ENCODE results near the gene ADAMTS19. TPM values are rescaled to one million over a fixed set of nuclear protein-coding genes. Genes with fewer than 3 reads are reported as not detected.
A peak's percentile ranks its signal among the peaks of the same experiment; 100 is the strongest.

Gene ADAMTS19
- total RNA-seq, 1 donor from 2014 or later = 106 TPM

DNA sequence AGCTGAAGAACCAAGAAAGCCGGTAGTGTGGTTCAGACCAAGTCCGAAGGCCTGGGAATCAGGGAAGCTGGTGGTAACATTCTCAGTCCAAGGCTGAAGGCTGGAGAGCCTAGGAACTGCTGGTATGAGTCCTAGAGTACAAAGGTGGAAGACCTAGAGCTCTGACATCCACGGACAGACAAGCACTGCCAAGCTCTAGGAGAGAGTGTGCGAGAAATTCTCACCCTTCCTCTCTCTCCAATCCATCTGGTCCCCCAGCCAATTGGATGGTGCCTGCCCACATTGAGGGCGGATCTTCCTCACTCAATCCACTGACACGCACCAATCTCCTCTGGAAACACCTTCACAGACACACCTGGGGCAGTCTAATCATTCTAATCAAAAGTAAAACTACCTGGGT lies 19.7 kb upstream of the ADAMTS19 start:
- no peaks in the 10 kb centered on the region for H3K27me3 ChIP-seq (ENCODE audit: control insufficient read depth in 3 of 3, insufficient read depth in 3 of 3, low read length in 3 of 3)
- H3K36me3 ChIP-seq (ENCODE audit: control insufficient read depth in 3 of 3, insufficient read depth in 3 of 3, low read length in 3 of 3) = no peaks in the 10 kb centered on the region
- no peaks in the 10 kb centered on the region for H3K4me1 ChIP-seq (ENCODE audit: control insufficient read depth in 3 of 3, insufficient read depth in 3 of 3, low read length in 3 of 3)
- H3K27ac ChIP-seq (ENCODE audit: low read depth, low read length) = no peak overlapping the region
- H3K9ac ChIP-seq (ENCODE audit: low read depth in 1 of 3, low read length in 3 of 3) = no peak overlapping the region
- H3K9me3 ChIP-seq (ENCODE audit: control insufficient read depth in 3 of 3, low read length in 3 of 3) = no peaks in the 10 kb centered on the region
- H3K4me3 ChIP-seq (ENCODE audit: low read length in 3 of 3) = no peak overlapping the region

DNA sequence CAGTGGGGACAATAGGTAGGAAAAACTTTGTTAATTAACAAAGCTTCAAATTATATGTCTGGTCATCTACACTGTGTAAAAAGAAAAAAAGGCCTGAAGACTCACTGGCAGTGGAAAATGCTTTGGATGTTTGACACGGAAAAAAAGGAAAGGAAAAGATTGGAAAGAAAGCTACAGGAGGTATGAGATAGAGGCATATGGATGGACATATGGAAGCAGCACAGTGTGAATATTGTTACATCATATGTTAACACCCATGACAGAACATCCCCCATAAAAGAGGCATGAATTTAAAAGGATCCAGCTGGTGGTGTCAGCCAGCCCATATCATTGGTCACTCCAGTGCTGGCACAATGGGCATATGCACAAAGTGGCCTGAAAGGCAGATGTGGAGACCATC lies 19.0 kb upstream of the ADAMTS19 start:
- Histone ChIP-seq H3K27me3 (ENCODE audit: control insufficient read depth in 3 of 3, insufficient read depth in 3 of 3, low read length in 3 of 3) (no peaks in the 10 kb centered on the region), H3K4me1 (ENCODE audit: control insufficient read depth in 3 of 3, insufficient read depth in 3 of 3, low read length in 3 of 3) (no peaks in the 10 kb centered on the region), H3K36me3 (ENCODE audit: control insufficient read depth in 3 of 3, insufficient read depth in 3 of 3, low read length in 3 of 3) (no peaks in the 10 kb centered on the region), H3K4me3 (ENCODE audit: low read length in 3 of 3) (no peak overlapping the region), H3K27ac (ENCODE audit: low read depth, low read length) (no peak overlapping the region), H3K9ac (ENCODE audit: low read depth in 1 of 3, low read length in 3 of 3) (no peak overlapping the region), H3K9me3 (ENCODE audit: control insufficient read depth in 3 of 3, low read length in 3 of 3) (no peaks in the 10 kb centered on the region)

DNA sequence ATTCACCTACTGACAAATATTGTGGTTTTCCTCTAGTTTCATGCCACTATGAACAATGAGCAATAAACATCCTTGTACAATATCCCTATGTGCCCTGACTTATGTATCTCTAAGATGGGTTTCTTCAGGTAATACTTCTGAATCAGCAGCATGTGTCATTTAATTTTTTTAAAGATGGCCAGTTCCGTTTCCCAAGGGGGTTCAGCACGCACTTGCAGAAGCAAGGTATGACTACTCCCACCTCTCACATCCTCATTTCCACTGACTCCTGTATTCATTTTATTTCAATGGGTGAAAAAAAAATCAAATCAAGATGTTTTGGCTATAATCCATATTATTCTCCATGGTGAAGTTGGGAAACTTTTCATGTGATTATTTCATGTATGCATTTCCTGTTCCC lies 14.7 kb upstream of the ADAMTS19 start:
- H3K27me3 ChIP-seq (ENCODE audit: control insufficient read depth in 3 of 3, insufficient read depth in 3 of 3, low read length in 3 of 3) = no peaks in the 10 kb centered on the region
- no peaks in the 10 kb centered on the region for H3K9me3 ChIP-seq (ENCODE audit: control insufficient read depth in 3 of 3, low read length in 3 of 3)
- no peak overlapping the region for H3K4me3 ChIP-seq (ENCODE audit: low read length in 3 of 3)
- no peak overlapping the region for H3K9ac ChIP-seq (ENCODE audit: low read depth in 1 of 3, low read length in 3 of 3)
- H3K27ac ChIP-seq (ENCODE audit: low read depth, low read length) = no peak overlapping the region
- H3K4me1 ChIP-seq (ENCODE audit: control insufficient read depth in 3 of 3, insufficient read depth in 3 of 3, low read length in 3 of 3) = no peaks in the 10 kb centered on the region
- H3K36me3 ChIP-seq (ENCODE audit: control insufficient read depth in 3 of 3, insufficient read depth in 3 of 3, low read length in 3 of 3) = no peaks in the 10 kb centered on the region

DNA sequence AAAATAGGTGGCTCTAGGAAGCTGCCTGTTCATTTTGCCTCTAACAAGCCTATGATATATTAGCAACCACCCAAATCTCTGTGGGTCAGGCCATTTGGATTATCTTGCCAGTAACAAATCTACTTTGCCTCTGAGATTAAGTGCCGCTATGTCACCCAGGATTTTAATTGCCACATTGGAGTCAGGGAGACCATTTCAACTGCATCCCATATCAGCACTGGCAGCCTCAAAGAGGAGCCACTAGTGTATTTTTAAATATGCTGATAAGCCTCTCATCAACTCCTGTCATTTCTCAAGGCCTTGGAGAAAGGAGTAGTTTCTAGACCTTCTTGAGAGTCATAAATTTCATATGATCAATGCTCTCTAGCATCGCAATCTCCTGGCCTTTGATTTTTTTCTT lies 12.1 kb upstream of the ADAMTS19 start:
- no peaks in the 10 kb centered on the region for H3K27me3 ChIP-seq (ENCODE audit: control insufficient read depth in 3 of 3, insufficient read depth in 3 of 3, low read length in 3 of 3)
- H3K4me1 ChIP-seq (ENCODE audit: control insufficient read depth in 3 of 3, insufficient read depth in 3 of 3, low read length in 3 of 3) = no peaks in the 10 kb centered on the region
- H3K9me3 ChIP-seq (ENCODE audit: control insufficient read depth in 3 of 3, low read length in 3 of 3) = no peaks in the 10 kb centered on the region
- H3K9ac ChIP-seq (ENCODE audit: low read depth in 1 of 3, low read length in 3 of 3) = no peak overlapping the region
- H3K4me3 ChIP-seq (ENCODE audit: low read length in 3 of 3) = no peak overlapping the region
- no peak overlapping the region for H3K27ac ChIP-seq (ENCODE audit: low read depth, low read length)
- no peaks in the 10 kb centered on the region for H3K36me3 ChIP-seq (ENCODE audit: control insufficient read depth in 3 of 3, insufficient read depth in 3 of 3, low read length in 3 of 3)

DNA sequence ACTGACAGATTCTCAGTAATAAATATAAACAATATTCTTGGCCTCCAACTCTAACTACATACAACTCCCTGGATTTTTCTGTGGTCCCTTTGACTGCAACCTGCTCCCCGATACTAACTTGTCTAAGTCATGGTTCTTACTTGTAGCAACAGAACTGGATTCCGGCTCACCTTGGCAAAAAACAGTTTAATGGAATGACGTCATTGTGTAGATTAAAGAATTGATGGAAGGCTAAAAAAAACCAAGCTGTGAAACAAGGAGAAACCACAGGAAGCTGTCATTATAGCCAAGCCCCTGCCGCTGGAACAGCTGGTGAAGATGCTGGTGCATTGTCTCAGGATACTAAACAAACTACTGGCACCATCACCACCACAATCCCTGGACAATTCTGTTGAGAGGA lies 11.4 kb upstream of the ADAMTS19 start:
- no peaks in the 10 kb centered on the region for H3K36me3 ChIP-seq (ENCODE audit: control insufficient read depth in 3 of 3, insufficient read depth in 3 of 3, low read length in 3 of 3)
- no peaks in the 10 kb centered on the region for H3K27me3 ChIP-seq (ENCODE audit: control insufficient read depth in 3 of 3, insufficient read depth in 3 of 3, low read length in 3 of 3)
- H3K27ac ChIP-seq (ENCODE audit: low read depth, low read length) = no peak overlapping the region
- no peak overlapping the region for H3K9ac ChIP-seq (ENCODE audit: low read depth in 1 of 3, low read length in 3 of 3)
- no peaks in the 10 kb centered on the region for H3K9me3 ChIP-seq (ENCODE audit: control insufficient read depth in 3 of 3, low read length in 3 of 3)
- H3K4me3 ChIP-seq (ENCODE audit: low read length in 3 of 3) = no peak overlapping the region
- H3K4me1 ChIP-seq (ENCODE audit: control insufficient read depth in 3 of 3, insufficient read depth in 3 of 3, low read length in 3 of 3) = no peaks in the 10 kb centered on the region

DNA sequence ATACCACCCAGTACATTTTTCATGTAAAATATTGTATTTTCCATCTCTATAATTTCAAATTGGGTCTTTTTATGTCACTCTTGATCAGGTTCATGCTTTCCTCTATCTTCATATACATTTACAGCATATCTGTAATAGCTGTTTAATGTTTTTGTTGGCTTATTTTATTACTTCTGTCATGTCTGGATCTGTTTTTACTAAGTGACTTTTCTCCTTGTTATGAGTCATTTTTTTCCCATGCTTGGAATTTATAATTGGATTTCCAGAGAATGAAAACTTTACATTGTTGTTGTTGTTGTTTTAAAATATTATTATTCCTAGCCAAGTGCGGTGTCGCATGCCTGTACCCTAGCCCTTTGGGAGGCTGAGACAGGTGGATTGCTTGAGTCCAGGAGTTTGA lies 5.6 kb upstream of the ADAMTS19 start:
- Histone ChIP-seq H3K27ac (ENCODE audit: low read depth, low read length) (no peak overlapping the region), H3K4me1 (ENCODE audit: control insufficient read depth in 3 of 3, insufficient read depth in 3 of 3, low read length in 3 of 3) (peaks cover 0 to 2% (median 0%) of the 10 kb centered on the region in 3 donors), H3K9me3 (ENCODE audit: control insufficient read depth in 3 of 3, low read length in 3 of 3) (no peaks in the 10 kb centered on the region), H3K4me3 (ENCODE audit: low read length in 3 of 3) (no peak overlapping the region), H3K9ac (ENCODE audit: low read depth in 1 of 3, low read length in 3 of 3) (no peak overlapping the region), H3K36me3 (ENCODE audit: control insufficient read depth in 3 of 3, insufficient read depth in 3 of 3, low read length in 3 of 3) (no peaks in the 10 kb centered on the region), H3K27me3 (ENCODE audit: control insufficient read depth in 3 of 3, insufficient read depth in 3 of 3, low read length in 3 of 3) (peaks cover 0 to 3% (median 0%) of the 10 kb centered on the region in 3 donors)

DNA sequence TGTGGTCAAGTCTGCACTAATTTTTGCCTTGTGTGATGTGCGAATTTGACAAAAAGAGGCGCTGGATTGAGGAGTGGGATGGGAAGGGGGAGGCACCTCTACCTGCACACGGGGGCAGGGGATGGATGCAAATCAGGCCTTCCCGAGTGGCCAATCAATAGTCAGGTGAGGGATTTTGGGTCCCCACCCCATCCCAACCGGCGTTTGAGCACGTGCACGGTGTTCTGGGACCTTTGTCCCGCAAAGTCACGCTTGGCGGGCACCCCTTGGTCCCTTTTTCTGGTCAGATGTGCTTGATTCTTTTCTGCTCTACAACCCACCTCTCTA lies 685 bp upstream of the ADAMTS19 start:
- peaks cover 4 to 7% (median 6%) of the 10 kb centered on the region in 3 donors for H3K27me3 ChIP-seq (ENCODE audit: control insufficient read depth in 3 of 3, insufficient read depth in 3 of 3, low read length in 3 of 3)
- peak overlapping the region in 2 of 3 donors; percentile 48 to 52 for H3K9ac ChIP-seq (ENCODE audit: low read depth in 1 of 3, low read length in 3 of 3)
- H3K27ac ChIP-seq (ENCODE audit: low read depth, low read length) = no peak overlapping the region
- H3K4me3 ChIP-seq (ENCODE audit: low read length in 3 of 3) = peak overlapping the region; percentile 60 to 64 (median 63)
- H3K36me3 ChIP-seq (ENCODE audit: control insufficient read depth in 3 of 3, insufficient read depth in 3 of 3, low read length in 3 of 3) = no peaks in the 10 kb centered on the region
- peaks cover 8 to 18% (median 9%) of the 10 kb centered on the region in 3 donors for H3K4me1 ChIP-seq (ENCODE audit: control insufficient read depth in 3 of 3, insufficient read depth in 3 of 3, low read length in 3 of 3)
- no peaks in the 10 kb centered on the region for H3K9me3 ChIP-seq (ENCODE audit: control insufficient read depth in 3 of 3, low read length in 3 of 3)

DNA sequence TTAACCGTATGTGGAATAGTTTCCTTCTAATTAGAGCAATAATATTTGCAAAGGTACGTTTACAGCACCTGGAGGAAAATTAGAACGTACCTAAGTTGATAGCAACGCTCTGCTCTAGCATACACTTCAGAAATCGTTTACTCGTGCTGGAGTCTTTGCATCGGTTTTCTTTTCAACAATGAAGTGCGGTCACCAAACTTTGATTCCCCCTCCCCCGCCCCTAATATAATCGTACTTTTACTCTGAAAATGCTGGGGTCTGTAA lies 506 bp downstream of the ADAMTS19 start:
- Histone ChIP-seq H3K4me1 (ENCODE audit: control insufficient read depth in 3 of 3, insufficient read depth in 3 of 3, low read length in 3 of 3) (peaks cover 8 to 18% (median 9%) of the 10 kb centered on the region in 3 donors), H3K4me3 (ENCODE audit: low read length in 3 of 3) (peak overlapping the region; percentile 76 to 80 (median 80)), H3K9me3 (ENCODE audit: control insufficient read depth in 3 of 3, low read length in 3 of 3) (no peaks in the 10 kb centered on the region), H3K36me3 (ENCODE audit: control insufficient read depth in 3 of 3, insufficient read depth in 3 of 3, low read length in 3 of 3) (no peaks in the 10 kb centered on the region), H3K27ac (ENCODE audit: low read depth, low read length) (no peak overlapping the region), H3K27me3 (ENCODE audit: control insufficient read depth in 3 of 3, insufficient read depth in 3 of 3, low read length in 3 of 3) (peaks cover 4 to 7% (median 6%) of the 10 kb centered on the region in 3 donors), H3K9ac (ENCODE audit: low read depth in 1 of 3, low read length in 3 of 3) (peak overlapping the region; percentile 48 to 68 (median 65))

DNA sequence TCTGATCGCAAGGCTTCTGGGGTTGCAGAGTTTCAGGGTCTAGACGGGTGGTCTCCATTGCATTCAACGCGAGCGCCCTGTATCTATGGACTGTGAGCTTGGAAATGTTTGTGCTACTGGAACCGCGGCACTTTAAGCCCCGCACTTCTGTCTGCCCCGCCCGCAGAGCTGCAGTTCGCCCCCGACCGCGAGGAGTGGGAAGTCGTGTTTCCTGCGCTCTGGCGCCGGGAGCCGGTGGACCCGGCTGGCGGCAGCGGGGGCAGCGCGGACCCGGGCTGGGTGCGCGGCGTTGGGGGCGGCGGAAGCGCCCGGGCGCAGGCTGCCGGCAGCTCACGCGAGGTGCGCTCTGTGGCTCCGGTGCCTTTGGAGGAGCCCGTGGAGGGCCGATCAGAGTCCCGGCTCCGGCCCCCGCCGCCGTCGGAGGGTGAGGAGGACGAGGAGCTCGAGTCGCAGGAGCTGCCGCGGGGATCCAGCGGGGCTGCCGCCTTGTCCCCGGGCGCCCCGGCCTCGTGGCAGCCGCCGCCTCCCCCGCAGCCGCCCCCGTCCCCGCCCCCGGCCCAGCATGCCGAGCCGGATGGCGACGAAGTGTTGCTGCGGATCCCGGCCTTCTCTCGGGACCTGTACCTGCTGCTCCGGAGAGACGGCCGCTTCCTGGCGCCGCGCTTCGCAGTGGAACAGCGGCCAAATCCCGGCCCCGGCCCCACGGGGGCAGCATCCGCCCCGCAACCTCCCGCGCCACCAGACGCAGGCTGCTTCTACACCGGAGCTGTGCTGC lies 1.0 kb downstream of the ADAMTS19 start:
- H3K9me3 ChIP-seq (ENCODE audit: control insufficient read depth in 3 of 3, low read length in 3 of 3) = no peaks in the 10 kb centered on the region
- no peaks in the 10 kb centered on the region for H3K36me3 ChIP-seq (ENCODE audit: control insufficient read depth in 3 of 3, insufficient read depth in 3 of 3, low read length in 3 of 3)
- peak overlapping the region; percentile 8 for H3K27ac ChIP-seq (ENCODE audit: low read depth, low read length)
- H3K4me1 ChIP-seq (ENCODE audit: control insufficient read depth in 3 of 3, insufficient read depth in 3 of 3, low read length in 3 of 3) = peaks cover 8 to 18% (median 9%) of the 10 kb centered on the region in 3 donors
- peak overlapping the region; percentile 76 to 80 (median 80) for H3K4me3 ChIP-seq (ENCODE audit: low read length in 3 of 3)
- H3K27me3 ChIP-seq (ENCODE audit: control insufficient read depth in 3 of 3, insufficient read depth in 3 of 3, low read length in 3 of 3) = peaks cover 4 to 7% (median 6%) of the 10 kb centered on the region in 3 donors
- H3K9ac ChIP-seq (ENCODE audit: low read depth in 1 of 3, low read length in 3 of 3) = peak overlapping the region; percentile 43 to 68 (median 65)

DNA sequence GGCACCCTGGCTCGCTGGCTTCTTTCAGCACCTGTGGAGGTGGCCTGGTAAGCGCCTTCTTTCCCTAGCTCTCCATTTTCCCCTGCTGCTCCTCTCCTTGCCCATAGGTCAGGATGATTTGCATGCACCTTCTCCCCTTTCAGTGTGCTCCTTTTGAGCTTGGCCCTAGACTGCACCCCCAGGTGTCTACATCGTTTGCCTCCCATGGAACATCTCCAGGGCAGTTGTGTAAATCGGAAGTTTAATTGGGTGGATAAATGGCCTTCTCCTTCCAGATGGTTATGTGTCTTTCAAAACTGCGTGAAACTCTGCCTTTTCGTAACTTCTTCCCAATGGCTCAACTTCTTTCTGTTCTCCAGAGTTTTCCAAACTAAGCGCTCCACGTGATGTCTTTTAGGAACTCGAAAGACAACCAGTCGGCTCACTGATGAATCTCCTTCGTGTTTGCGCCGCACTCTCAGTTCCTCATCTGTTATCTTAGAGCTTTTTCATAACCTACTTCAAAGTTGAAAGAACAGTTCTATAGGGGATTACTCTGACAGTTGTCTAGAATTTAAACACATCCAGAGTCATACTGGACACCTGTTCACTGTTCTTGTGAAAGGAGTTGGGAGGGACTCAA lies 1.7 kb downstream of the ADAMTS19 start:
- H3K27me3 ChIP-seq (ENCODE audit: control insufficient read depth in 3 of 3, insufficient read depth in 3 of 3, low read length in 3 of 3) = peaks cover 4 to 7% (median 6%) of the 10 kb centered on the region in 3 donors

More for the DNA sequence above, 1.7 kb downstream of the ADAMTS19 start:
- Histone ChIP-seq H3K36me3 (ENCODE audit: control insufficient read depth in 3 of 3, insufficient read depth in 3 of 3, low read length in 3 of 3) (no peaks in the 10 kb centered on the region), H3K9me3 (ENCODE audit: control insufficient read depth in 3 of 3, low read length in 3 of 3) (no peaks in the 10 kb centered on the region), H3K27ac (ENCODE audit: low read depth, low read length) (peak overlapping the region; percentile 8), H3K4me3 (ENCODE audit: low read length in 3 of 3) (peak overlapping the region; percentile 66 to 80 (median 68)), H3K9ac (ENCODE audit: low read depth in 1 of 3, low read length in 3 of 3) (peak overlapping the region; percentile 43 to 52 (median 46)), H3K4me1 (ENCODE audit: control insufficient read depth in 3 of 3, insufficient read depth in 3 of 3, low read length in 3 of 3) (peaks cover 8 to 18% (median 9%) of the 10 kb centered on the region in 3 donors)
